HG02870 (cell line): ENCODE measurements around the gene CALD1.

Source experiments
- ATAC-seq: cut with Tn5 transposase; IDR thresholded peaks from one replicate; pipeline ENCODE4 v1.9.1; 2021; ENCODE audit warnings: mild to moderate bottlenecking, moderate library complexity; ENCODE audit not compliant: unreplicated experiment

The CALD1 gene

DNA sequence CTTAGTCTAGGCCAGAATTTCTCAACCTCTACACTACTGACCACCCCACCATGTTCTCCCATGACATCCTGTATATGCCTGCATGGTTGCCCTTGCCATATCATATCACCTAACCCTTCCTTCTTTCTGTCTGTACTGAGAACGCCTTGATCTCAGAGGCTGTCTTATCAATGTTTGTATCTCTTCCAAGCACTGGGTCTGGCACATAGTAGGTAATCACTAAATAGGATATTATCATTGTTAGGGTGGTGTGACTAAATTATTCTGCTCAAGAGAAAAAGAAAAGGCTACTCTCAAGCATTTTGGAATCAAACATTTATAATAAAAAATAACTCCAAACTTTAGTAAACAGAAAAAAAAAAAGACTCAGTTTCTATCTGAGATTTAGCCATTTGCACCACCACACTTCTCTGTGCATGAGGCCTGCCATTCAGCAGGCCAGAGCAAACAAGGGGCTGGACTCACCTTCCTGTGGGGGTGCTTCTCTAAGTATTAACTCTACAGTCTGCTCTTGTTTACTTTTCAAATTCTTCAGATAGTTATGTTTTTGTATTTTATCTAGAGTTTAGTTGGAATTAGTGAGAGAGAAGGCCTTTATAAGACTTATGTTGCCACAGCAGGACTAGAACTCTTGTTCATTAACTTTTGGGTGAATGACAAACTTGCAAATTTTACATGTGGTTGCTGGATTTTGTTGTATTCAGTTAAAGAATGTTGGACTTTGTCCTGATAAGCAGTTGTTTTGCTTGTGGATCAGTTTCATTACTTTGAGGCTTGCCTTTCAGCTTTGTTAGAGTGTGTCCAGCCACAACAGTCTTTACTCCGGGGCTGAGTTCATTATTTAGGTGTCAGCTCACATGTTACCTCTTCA, 212.3 kb downstream of the CALD1 start:
- no peak for ATAC-seq

GRCh38 chr7:134992626-134993179, 213.3 kb downstream of the CALD1 start:
- peak; percentile 65 for ATAC-seq

GRCh38 chr7:134993877-134994456, 214.5 kb downstream of the CALD1 start:
- no peak for ATAC-seq

- ATAC-seq: peak; percentile 43
Measured at GRCh38 chr7:134995239-134996096, 216.0 kb downstream of the CALD1 start.

GRCh38 chr7:134996097-134996550, 216.7 kb downstream of the CALD1 start:
- peak; percentile 48 for ATAC-seq

DNA sequence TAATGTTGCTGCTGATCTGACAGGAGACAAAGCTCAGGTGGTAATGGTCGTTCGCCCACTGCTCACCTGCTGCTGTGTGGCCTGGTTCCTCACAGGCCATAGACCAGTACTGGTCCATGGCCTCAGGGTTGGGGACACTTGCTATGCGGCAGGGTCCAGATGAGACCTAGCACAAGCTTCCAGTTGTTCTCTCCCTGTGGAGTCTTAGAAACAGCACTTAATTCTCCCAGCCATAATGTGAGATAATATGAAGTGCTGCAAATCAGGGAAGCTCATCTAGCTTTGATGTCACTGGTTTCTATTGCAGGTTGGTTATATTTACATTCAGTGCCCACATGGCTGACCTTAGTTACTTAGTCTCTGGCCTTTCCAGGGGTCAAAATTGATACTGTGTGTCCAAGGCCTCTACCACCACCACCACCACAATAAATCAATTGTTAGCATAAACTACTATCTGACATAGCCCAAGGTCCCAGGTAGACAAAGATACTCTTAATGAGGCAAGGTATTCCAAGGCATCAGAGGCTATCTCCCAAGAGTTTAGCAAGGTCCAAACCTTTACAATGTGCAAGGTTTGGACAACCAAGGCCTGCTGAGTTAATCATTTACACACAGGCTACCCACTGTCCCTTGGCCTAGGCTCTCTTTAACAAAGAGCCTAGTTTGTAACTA, 217.9 kb downstream of the CALD1 start:
- ATAC-seq: no peak

DNA sequence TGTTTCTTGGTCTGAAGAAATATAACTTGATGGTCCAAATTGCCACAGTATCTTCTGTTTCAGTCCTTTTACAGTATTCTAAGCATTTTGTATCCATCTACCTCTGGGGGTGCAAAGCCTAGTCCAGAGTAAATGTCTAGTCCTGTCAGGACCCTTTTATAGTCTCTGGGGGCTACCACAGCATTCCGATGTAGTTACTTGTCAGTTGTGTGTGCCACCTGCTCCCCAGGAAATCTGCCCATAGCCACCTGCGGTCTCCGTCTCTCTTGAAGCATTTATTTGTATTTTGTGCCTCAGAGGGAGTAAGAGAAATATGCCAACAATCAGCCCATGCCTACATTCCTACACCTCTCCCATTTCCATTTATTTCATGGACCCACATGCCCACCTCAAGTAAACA, 219.7 kb downstream of the CALD1 start:
- ATAC-seq: no peak

DNA sequence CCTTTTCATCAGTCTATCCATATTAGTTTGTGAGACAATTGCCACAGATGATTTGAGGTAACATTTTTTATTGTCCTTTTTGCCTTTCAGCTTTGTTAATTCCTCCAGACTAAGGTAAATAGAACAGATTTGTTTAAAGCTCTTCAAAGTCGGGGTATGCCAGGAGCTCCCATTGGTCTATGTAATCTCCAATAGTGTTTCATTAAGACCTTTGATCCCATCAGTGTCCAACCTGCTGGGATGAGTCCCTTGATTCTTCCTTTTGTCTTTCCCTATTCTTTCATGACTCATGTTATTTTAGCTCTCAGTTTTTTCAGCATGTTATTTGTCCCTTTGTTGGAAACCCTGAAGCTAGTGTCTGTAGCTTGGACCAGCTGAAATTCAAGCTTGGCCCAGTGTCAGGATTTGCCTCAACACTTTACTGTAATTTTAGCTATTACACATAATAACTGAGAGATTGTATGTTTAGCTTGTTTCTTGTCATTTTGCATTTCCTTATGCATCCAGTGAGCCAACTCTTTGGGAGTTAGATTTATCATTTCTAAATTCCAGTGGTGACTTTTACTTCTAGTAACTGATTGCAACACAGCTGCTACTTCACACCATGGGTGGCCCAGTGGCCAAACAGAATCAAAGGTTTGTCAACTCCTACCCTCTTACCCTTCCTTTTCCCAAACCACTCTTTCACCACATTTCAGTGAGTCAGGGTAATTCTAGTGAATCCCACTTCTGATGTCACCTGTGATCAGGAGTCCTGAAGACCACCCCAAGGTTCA, 222.1 kb downstream of the CALD1 start:
- no peak for ATAC-seq

DNA sequence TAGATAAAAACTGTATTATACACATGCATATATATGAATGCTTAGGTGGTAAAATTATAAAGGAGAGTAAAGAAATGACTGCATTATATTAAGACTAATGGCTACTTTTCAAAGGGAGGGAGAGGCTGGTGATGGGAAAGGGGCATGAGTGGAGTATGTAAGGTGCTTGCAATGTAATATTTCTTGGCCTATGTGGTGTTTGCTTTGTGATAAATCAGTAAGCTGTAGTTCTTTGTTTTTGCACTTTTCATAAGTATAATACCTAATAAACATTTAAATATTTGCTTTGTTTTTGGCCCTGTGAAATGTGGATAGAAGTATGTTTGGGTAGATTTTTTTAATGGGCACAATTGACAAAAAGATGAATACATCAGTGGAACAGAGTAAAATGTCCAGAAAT, 232.8 kb downstream of the CALD1 start:
- no peak for ATAC-seq
